ENCODE results near the gene MYCL. TPM values are rescaled to one million over a fixed set of nuclear protein-coding genes. Genes with fewer than 3 reads are reported as not detected.

The MYCL gene
- total and polyA plus RNA-seq, 4 donors, result 0.45 to 1.2 (median 0.50) TPM; not detected in 1

DNA sequence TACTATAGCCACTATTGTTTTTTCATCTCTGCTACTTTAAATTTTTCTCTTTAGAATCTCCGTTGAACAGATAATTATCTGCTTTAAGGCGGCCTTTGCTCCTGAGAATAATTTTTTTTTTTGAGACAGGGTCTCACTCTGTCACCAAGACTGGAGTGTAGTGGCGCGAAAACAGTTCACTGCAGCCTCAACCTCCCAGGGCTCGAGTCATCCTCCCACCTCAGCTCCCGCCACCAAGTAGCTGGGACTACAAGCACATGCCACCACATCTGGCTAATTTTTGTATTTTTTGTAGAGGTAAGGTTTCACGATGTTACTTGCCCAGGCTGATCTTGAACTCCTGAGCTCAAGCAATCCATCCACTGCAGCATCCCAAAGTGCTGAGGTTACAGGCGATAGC lies 47.0 kb downstream of the MYCL start:
- WGBS, 2 donors, result 96 to 98% methylated on average over 8 of the region's 8 CpGs
- DNase-seq (no peak), ATAC-seq (ENCODE audit: low FRiP score) (no peak)
- Histone ChIP-seq H3K27me3 (ENCODE audit: control insufficient read depth in 1 of 2, insufficient read depth in 2 of 2, low read length in 1 of 2) (no peaks in the 10 kb centered on the region), H3K9me3 (ENCODE audit: control insufficient read depth, low read length) (no peaks in the 10 kb centered on the region), H3K27ac (ENCODE audit: low read depth in 1 of 2, low read length in 2 of 2) (no peak overlapping the region), H3K4me1 (ENCODE audit: control insufficient read depth in 1 of 2, insufficient read depth in 2 of 2, low read length in 2 of 2) (no peaks in the 10 kb centered on the region), H3K36me3 (ENCODE audit: control insufficient read depth in 1 of 2, insufficient read depth in 2 of 2, low read length in 1 of 2) (no peaks in the 10 kb centered on the region), H3K4me3 (ENCODE audit: low read length in 2 of 2) (no peak overlapping the region)
- intact Hi-C loops (cut with DNase I), result no loop called here

DNA sequence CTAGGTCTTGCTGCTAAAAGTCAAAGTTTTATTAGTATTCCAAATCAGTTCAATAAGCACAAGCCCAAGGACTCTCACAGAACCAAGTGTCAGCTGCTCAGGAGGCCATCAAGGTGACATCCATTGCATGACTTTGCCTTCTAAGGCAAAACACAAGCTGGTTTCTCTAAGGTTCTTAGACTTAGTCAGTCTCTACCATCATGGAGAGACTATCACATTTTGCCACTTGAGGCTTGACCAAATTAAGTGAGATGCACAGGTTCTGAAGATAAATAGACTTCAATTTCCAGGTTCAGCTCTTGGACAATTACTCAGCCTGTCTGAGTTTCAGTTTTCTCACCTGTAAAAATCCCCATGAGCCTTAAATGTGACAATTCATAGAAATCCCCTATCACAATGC lies 47.4 kb downstream of the MYCL start:
- H3K4me1 ChIP-seq (ENCODE audit: control insufficient read depth in 1 of 2, insufficient read depth in 2 of 2, low read length in 2 of 2), result no peaks in the 10 kb centered on the region
- H3K36me3 ChIP-seq (ENCODE audit: control insufficient read depth in 1 of 2, insufficient read depth in 2 of 2, low read length in 1 of 2), result no peaks in the 10 kb centered on the region
- no peak for DNase-seq
- H3K27me3 ChIP-seq (ENCODE audit: control insufficient read depth in 1 of 2, insufficient read depth in 2 of 2, low read length in 1 of 2), result no peaks in the 10 kb centered on the region
- no peak overlapping the region for H3K4me3 ChIP-seq (ENCODE audit: low read length in 2 of 2)
- no peak overlapping the region for H3K27ac ChIP-seq (ENCODE audit: low read depth in 1 of 2, low read length in 2 of 2)
- intact Hi-C loops (cut with DNase I), result no loop called here
- no peak for ATAC-seq (ENCODE audit: low FRiP score)
- H3K9me3 ChIP-seq (ENCODE audit: control insufficient read depth, low read length), result no peaks in the 10 kb centered on the region

DNA sequence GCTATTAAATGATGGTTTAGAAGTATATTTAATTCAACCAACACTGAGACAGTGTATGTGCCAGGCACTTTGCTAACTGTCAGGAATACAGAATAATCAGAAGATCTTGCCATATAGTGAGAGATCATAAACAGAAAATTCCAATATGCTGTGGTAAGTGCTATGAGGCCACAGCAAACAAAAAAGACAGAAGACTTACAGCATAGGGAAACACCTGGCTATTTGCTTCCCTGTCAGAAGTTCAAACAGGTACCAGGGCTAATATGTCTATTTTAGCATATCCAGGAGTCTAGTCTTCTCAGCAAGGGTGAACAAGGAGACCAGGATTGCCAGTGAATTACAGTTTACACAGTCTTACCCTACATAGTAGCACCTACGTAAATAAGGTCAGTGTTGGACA lies 48.8 kb downstream of the MYCL start:
- intact Hi-C loops (cut with DNase I), result no loop called here
- DNase-seq (no peak), ATAC-seq (ENCODE audit: low FRiP score) (no peak)
- Histone ChIP-seq H3K4me3 (ENCODE audit: low read length in 2 of 2) (no peak overlapping the region), H3K4me1 (ENCODE audit: control insufficient read depth in 1 of 2, insufficient read depth in 2 of 2, low read length in 2 of 2) (no peaks in the 10 kb centered on the region), H3K36me3 (ENCODE audit: control insufficient read depth in 1 of 2, insufficient read depth in 2 of 2, low read length in 1 of 2) (no peaks in the 10 kb centered on the region), H3K27me3 (ENCODE audit: control insufficient read depth in 1 of 2, insufficient read depth in 2 of 2, low read length in 1 of 2) (no peaks in the 10 kb centered on the region), H3K27ac (ENCODE audit: low read depth in 1 of 2, low read length in 2 of 2) (no peak overlapping the region), H3K9me3 (ENCODE audit: control insufficient read depth, low read length) (no peaks in the 10 kb centered on the region)
- WGBS, 2 donors, result 82 to 89% methylated on average over 1 of the region's 1 CpG

DNA sequence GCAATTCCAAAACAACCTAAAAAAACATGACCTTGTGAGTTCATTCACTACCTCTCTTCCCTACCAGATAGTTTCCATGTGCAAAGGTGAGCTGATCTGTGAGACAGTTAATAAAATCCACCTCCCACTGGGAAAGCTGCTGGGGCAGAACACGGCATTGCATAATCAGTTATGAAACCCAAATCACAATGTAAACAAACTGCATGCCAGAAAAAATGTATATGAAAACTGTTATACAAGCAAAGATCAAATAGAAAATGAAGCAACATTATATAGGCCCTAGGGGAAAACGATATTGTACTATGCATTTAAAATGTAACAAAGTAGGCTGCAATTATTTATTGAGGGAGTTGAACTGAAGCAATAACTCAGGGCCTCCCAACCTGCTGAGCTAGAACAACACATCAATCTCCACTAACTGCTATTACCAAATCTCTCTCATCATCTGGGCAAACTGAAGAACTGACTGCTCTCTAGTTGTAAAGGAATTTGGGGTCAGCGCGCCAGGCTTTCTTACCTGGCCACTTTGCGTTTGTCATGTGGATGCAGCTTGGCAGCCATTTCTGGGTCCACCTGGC lies 49.4 kb downstream of the MYCL start:
- Histone ChIP-seq H3K27ac (ENCODE audit: low read depth in 1 of 2, low read length in 2 of 2) (no peak overlapping the region), H3K27me3 (ENCODE audit: control insufficient read depth in 1 of 2, insufficient read depth in 2 of 2, low read length in 1 of 2) (no peaks in the 10 kb centered on the region), H3K36me3 (ENCODE audit: control insufficient read depth in 1 of 2, insufficient read depth in 2 of 2, low read length in 1 of 2) (no peaks in the 10 kb centered on the region), H3K4me1 (ENCODE audit: control insufficient read depth in 1 of 2, insufficient read depth in 2 of 2, low read length in 2 of 2) (no peaks in the 10 kb centered on the region), H3K9me3 (ENCODE audit: control insufficient read depth, low read length) (no peaks in the 10 kb centered on the region), H3K4me3 (ENCODE audit: low read length in 2 of 2) (no peak overlapping the region)
- 70 to 73% methylated on average over 5 of the region's 5 CpGs for WGBS, 2 donors
- DNase-seq, result no peak
- intact Hi-C loops (cut with DNase I), result no loop called here
- no peak for ATAC-seq (ENCODE audit: low FRiP score)

GRCh38 chr1:39850606-39851216 lies 51.0 kb downstream of the MYCL start:
- Histone ChIP-seq H3K27ac (ENCODE audit: low read depth in 1 of 2, low read length in 2 of 2) (no peak overlapping the region), H3K27me3 (ENCODE audit: control insufficient read depth in 1 of 2, insufficient read depth in 2 of 2, low read length in 1 of 2) (no peaks in the 10 kb centered on the region), H3K4me1 (ENCODE audit: control insufficient read depth in 1 of 2, insufficient read depth in 2 of 2, low read length in 2 of 2) (no peaks in the 10 kb centered on the region), H3K36me3 (ENCODE audit: control insufficient read depth in 1 of 2, insufficient read depth in 2 of 2, low read length in 1 of 2) (no peaks in the 10 kb centered on the region), H3K4me3 (ENCODE audit: low read length in 2 of 2) (no peak overlapping the region), H3K9me3 (ENCODE audit: control insufficient read depth, low read length) (no peaks in the 10 kb centered on the region)
- intact Hi-C loops (cut with DNase I), result no loop called here
- no peak for ATAC-seq (ENCODE audit: low FRiP score)
- WGBS, 2 donors, result 84 to 86% methylated on average over 3 of the region's 3 CpGs
- no peak for DNase-seq

DNA sequence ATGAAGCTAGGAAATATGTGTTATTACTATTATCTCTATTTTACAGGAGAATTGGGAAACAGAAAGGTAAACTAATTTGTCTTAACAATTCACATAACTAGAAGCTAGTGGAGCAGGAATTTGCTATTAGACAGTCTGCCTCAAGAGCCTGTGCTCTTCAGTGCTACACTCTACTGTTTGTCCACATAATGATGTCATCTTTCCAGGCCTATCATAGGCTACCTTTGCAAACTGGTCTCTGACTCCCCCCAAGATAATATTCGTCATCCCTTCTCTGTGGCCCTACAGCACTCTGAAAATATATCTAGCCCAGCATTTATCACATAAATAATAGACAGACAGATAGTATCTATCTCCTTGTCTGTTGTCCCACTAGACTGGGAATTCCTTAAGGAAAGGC lies 52.5 kb downstream of the MYCL start:
- no peaks in the 10 kb centered on the region for H3K36me3 ChIP-seq (ENCODE audit: control insufficient read depth in 1 of 2, insufficient read depth in 2 of 2, low read length in 1 of 2)
- no peak overlapping the region for H3K27ac ChIP-seq (ENCODE audit: low read depth in 1 of 2, low read length in 2 of 2)
- H3K4me3 ChIP-seq (ENCODE audit: low read length in 2 of 2), result no peak overlapping the region
- DNase-seq (no peak), ATAC-seq (ENCODE audit: low FRiP score) (no peak)
- intact Hi-C loops (cut with DNase I), result no loop called here
- H3K27me3 ChIP-seq (ENCODE audit: control insufficient read depth in 1 of 2, insufficient read depth in 2 of 2, low read length in 1 of 2), result no peaks in the 10 kb centered on the region
- no peaks in the 10 kb centered on the region for H3K9me3 ChIP-seq (ENCODE audit: control insufficient read depth, low read length)
- H3K4me1 ChIP-seq (ENCODE audit: control insufficient read depth in 1 of 2, insufficient read depth in 2 of 2, low read length in 2 of 2), result no peaks in the 10 kb centered on the region
- WGBS, 2 donors, result 90 to 96% methylated on average over 1 of the region's 1 CpG

DNA sequence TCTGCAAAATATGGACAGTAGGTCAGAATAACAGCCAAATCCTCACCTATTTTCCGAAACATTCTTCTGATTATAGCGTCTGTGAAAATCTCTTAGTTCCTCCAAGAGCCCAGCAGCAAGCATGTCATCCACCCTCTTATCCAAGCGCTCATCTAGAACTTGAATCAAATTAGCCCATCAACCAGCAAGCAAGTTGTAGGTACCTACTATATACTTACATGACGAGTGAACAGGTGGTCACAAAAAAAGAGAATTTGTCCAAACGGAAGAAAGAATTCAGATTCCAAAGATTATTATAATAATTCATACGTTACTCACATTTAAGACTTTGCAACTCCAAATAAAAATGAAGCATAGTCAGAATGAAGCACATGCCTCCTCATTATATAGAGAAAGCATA lies 53.8 kb downstream of the MYCL start:
- no peak for DNase-seq
- Histone ChIP-seq H3K9me3 (ENCODE audit: control insufficient read depth, low read length) (no peaks in the 10 kb centered on the region), H3K27ac (ENCODE audit: low read depth in 1 of 2, low read length in 2 of 2) (no peak overlapping the region), H3K36me3 (ENCODE audit: control insufficient read depth in 1 of 2, insufficient read depth in 2 of 2, low read length in 1 of 2) (peaks cover 0 to 1% of the 10 kb centered on the region in 2 donors), H3K27me3 (ENCODE audit: control insufficient read depth in 1 of 2, insufficient read depth in 2 of 2, low read length in 1 of 2) (no peaks in the 10 kb centered on the region), H3K4me1 (ENCODE audit: control insufficient read depth in 1 of 2, insufficient read depth in 2 of 2, low read length in 2 of 2) (no peaks in the 10 kb centered on the region), H3K4me3 (ENCODE audit: low read length in 2 of 2) (no peak overlapping the region)
- WGBS, 2 donors, result 94% methylated on average over 6 of the region's 6 CpGs
- ATAC-seq (ENCODE audit: low FRiP score), result no peak
- intact Hi-C loops (cut with DNase I), result no loop called here

DNA sequence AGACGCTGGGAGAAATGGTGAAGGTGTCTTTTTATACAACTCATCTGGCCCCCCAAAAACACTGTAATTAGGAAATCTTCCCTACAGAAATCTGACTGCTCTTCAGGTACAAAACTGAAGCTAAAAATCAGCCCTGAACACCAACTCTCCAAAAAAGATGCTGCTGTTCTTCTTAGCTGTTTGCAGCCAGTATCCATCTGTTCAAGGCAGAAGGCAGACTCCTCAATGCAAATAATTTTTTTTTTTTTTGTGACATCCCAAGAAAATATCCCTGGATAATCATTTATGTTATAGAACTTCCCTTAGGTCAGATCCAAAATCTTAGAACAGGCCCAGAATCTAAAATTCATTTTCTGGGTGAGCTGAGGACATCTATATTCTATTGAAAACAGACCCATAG lies 54.9 kb downstream of the MYCL start:
- ATAC-seq (ENCODE audit: low FRiP score) (no peak), DNase-seq (no peak)
- WGBS, 2 donors, result 92 to 95% methylated on average over 1 of the region's 1 CpG
- Histone ChIP-seq H3K27ac (ENCODE audit: low read depth in 1 of 2, low read length in 2 of 2) (no peak overlapping the region), H3K4me1 (ENCODE audit: control insufficient read depth in 1 of 2, insufficient read depth in 2 of 2, low read length in 2 of 2) (no peaks in the 10 kb centered on the region), H3K4me3 (ENCODE audit: low read length in 2 of 2) (no peak overlapping the region), H3K36me3 (ENCODE audit: control insufficient read depth in 1 of 2, insufficient read depth in 2 of 2, low read length in 1 of 2) (peaks cover 0 to 1% of the 10 kb centered on the region in 2 donors), H3K27me3 (ENCODE audit: control insufficient read depth in 1 of 2, insufficient read depth in 2 of 2, low read length in 1 of 2) (no peaks in the 10 kb centered on the region), H3K9me3 (ENCODE audit: control insufficient read depth, low read length) (no peaks in the 10 kb centered on the region)
- intact Hi-C loops (cut with DNase I), result no loop called here

Measured in aorta (tissue), 5 donors.